NCI-H526 (cell line): ENCODE measurements around the gene MRPS10.
"Not testable (repeated sequence)": the region's sequence is repeated elsewhere in the genome, so short reads cannot be mapped to it uniquely, and the experiment has no call there.

ENCODE experiments used
- DNase-seq, 2 experiments: peaks; one replicate each; lab custom pipeline; 2025; lab: John Stamatoyannopoulos, UW

MRPS10 gene

DNA sequence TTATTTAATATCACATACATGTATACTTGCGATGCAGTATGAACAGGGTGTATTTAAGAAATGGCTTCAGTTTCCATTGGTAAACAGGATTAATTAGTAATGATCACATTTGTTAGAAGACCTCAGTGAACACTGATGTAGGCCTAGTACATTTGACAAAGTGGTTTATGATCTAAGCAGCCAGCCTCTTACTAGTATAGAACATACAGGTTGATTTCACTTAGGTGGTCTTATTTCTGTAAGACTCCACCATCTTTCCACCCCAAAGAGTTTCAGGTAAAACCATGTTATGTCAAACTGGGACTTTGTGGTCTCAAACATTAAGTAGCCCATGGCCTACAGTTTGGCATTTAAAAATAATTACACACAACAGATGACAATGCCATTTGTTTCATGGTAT, 20.2 kb upstream of the MRPS10 start:
- no peak for DNase-seq

DNA sequence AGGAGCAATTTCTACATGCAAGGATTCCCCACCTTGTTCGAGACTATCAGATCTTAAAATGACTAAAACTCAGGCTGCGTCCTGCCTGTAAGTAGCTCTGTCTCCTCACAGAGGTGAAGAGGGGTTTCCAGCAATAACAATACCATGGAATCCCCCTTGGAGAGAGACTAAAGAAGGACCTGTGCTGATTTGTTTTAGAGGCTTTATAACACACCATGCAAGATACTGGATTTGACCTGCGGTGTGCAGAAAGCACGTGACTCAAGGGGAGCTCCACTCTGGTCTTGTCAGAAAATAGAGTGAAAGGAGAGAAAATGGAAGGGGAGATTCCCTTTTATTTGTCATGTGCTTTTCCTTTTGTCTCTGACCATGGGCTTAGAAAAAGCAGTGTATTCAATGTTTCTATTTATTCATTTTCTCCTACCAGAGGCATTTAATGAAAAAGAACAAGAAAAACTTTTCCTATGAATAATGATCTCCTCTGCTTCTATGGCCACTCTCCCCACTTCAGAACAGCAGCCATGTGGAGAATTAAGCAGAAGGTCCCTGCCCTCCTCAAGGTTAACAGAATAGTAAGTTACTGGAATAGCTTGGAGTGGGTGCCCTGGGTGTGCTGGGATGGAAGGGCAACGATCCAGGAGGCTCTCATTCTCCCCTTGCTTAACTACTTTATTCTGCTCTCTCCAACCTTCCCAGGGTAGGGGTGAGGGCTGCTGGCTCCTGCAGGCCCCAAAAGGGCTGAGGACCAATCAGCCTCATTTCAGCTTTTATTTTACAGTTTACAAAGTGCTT, 19.2 kb upstream of the MRPS10 start:
- no peak for DNase-seq

DNA sequence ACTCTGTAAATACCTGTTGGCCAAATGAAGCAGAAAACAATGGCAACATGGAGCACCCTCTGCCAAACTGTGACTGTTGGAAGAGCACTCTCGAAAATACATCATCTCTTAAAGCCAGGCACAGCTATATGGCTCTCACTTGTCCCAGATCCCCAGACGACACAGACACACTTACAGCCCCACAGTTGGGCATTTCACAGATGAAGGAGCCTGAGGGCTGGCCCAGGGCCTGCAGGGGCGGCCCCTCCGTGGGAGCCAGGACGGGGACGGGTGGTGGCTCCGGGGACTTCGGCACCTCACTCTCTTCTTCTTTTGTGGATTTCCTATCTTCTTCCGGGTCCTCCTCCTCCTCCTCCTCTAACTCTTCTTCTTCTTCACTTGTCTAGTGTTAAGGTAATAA, 18.4 kb upstream of the MRPS10 start:
- DNase-seq: no peak

DNA sequence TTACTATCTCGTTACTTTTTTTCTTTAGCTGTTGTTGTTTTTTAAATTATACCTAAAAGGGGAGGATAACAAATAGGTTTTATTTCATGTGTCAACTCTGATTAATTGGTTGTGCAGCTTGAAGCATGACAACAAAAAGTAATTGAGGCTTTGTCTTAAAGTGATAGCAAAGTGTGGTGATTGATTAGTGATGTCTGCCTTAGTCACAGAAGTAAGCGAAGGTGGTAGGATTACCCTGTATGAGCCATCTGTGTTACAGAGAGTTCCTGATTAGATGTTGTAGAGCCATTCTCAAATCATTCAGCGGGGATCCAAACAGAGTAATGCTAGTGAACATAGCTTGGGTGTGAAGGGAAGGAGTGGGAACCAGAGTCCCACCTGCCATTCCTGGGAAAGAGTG, 14.4 kb upstream of the MRPS10 start:
- DNase-seq: no peak

DNA sequence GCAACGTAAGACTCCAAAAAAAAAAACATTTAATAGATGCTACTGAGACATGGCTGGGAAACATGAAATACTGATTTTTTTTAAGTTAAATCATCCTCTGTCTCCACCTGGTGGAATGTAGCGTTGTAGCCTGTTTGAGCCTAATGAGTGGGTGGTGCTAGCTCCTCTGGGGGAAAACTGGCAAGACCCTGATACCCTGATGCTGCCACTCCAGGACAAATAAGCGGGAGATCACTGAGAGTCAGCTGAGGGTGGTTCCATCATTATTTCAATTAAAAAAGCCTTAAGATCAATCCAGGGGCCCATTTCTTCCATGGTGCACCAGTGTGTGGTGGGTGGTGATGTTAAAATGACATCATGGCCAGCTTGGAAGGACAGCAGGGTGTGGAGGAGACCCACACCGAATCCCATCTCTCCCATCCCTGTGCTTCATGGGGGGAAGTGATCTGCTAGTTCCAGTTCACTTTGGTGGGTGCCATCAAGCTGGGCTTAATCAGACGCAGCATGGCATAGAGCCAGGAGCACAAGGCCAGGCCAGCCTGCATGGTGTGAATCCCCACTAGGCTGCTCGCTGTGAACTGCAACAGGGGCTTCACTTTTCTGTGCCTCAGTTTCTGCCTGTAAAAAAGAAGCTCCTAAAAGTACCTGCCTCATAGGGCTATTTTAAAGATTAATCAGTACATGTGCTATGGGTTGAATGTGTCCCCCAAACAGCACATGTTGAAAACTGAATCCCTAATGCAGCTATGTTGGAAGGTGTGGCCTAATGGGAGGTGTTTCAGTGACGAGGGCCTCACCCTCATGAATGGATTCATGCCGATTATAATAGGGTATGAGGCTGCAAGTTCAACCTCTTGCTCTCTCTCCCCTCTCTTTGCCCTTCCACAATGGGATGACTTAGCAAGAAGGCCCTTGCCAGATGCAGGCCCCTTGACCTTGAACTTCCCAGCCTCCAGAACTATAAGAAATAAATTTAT, 13.0 kb upstream of the MRPS10 start:
- DNase-seq: peak; percentile 2 to 17

DNA sequence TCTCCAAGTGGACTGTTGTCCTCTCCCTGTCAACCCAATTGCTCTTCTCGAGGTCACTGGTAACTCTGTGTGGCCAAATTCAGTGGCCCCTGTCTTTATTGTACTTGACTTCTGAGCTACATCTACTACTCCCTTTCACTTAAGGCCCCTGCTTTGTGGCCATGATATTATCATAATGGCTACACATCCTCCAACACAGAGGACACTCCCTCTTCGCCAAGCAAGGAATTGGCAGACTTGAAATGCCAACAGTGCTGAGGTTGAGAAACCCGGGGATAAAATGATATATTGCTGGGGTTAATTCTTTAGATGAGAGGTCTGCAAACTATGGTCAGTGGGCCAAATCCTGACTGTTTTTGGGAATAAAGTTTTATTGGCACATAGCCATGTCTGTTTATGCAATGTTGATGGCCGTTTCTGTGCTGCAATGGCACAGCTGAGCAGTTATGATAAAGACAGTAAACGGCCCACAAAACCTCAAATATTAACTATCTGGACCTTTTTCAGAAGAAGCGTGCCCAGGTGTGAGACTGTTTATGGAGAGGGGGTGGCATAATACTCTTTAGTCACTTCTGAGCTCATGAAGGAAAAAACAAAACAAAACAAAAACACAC, 12.0 kb upstream of the MRPS10 start:
- DNase-seq: no peak

DNA sequence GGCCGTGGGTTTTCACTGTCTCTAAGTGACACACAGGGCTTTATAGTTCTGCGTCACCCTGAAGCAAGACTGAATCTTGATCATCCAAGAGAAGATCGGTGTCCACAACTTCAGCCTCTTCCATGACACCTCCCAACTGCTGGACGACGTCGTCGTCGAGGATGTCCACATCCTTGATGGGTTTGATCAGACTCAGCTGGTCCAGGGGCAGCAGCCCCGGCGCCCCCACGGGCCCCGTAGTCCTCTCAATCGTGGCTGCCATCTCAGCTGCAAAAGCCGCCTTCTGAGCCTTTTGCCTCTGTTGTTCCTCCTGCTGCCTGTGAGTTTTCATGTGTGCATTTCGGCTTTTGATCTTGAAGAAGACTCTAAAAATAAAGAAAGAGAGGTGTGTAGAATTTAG, 10.6 kb upstream of the MRPS10 start:
- DNase-seq: no peak

DNA sequence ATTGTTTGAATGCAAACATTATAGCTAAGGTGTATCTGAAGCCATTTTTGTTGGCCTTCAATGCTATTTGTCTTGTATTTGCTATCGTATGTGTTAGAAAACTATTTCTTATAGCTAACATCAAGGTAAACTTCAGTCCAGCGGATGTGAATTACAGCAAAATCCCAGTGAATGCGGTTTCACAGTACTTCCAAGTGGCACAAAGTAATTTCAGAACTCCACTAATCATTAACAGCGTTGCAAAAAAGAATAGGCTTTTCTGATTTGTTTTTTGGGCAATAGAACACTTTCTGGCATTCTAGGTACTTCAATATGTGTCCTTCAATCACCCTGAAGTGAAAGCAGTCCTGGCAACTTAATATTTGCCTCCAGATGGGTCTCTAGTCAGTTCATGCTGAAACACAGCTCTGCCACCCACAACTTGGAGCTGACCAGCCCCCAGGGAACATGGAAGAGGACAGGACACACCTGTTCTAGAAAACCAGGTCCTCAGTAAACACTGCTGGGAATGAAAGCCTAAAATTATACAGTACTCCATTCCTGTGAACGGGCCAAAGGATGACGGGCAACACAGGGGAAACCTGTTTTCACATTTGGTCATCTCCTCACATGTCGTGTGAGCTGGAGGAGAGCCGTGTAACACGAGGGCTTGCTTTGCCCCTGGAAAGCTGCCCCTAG, 9.7 kb upstream of the MRPS10 start:
- no peak for DNase-seq

DNA sequence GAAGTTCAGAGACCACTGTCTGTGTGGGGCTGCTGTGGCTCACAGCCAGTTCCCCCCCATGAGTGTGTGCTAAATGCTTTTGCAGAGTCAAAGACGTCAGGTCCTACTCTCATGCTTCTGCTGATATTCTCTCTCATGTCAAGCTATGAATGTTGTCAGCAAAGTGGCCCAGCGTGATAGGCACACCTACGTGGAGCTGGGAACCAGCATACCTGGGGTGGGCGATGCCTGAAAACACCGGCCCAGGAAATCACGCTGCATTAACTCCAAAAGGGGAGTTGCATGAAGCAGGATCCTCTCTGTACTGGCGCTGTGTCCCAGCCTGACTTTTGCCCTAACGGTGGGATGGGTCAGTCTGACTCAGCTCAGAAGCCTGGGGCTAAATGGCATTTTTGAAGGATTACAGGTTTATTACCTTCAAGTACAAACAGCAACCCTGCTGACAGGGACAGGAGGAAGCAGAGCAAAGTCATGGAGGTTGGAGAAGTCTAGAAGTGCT, 9.0 kb upstream of the MRPS10 start:
- no peak for DNase-seq

DNA sequence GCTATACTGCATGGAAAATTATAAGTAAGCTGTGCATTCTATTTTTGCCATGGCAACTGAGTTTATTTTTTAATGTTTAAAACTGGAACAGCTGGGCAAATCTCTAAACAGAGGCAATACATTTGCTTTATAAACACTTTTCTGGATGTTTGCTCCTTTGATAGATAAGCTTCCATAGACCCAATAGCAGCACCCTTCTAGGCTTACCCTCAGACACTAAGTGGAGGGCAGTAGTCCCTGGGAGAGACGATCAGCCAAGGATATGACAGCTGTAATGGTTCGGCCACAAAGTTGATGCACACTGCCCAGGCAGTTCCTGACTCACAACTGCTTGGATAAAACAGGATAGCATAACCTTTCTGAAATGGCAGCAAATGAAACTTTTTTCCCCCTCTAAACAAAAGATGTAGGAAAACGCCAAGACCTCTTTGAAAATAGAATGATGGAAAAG, 8.5 kb upstream of the MRPS10 start:
- DNase-seq: no peak

DNA sequence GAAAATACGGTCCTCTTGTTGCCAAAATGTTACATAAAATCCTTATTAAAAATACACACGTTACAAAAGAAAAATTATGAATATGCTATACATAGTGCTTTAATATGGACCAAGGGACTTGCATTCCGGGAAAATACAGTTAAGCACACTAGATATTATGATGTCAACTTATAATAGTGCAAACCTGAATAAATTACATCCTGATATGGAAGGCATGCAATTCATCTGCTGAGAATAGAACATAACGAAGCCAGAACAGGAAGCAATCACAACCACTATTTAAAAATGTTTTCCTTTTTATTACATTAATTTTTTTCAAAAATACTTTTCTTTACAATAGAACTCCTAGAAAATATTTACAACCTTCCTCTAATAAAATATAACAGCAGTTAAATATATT, 7.8 kb upstream of the MRPS10 start:
- DNase-seq: no peak

DNA sequence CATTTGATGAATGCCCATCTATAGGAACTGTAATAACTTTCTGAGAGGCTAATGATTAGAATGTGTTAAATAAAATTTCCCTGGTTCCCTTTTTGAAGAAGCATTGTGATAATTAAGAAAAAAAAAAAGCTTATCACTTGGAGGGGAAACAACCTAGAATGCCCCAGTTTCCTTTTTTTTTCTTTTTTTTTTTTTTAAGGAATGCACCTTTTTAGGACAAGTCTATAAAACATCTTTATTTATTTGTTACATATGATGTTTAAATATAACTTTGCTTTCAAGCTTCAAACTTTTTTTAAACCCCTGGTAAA, 7.3 kb upstream of the MRPS10 start:
- no peak for DNase-seq

DNA sequence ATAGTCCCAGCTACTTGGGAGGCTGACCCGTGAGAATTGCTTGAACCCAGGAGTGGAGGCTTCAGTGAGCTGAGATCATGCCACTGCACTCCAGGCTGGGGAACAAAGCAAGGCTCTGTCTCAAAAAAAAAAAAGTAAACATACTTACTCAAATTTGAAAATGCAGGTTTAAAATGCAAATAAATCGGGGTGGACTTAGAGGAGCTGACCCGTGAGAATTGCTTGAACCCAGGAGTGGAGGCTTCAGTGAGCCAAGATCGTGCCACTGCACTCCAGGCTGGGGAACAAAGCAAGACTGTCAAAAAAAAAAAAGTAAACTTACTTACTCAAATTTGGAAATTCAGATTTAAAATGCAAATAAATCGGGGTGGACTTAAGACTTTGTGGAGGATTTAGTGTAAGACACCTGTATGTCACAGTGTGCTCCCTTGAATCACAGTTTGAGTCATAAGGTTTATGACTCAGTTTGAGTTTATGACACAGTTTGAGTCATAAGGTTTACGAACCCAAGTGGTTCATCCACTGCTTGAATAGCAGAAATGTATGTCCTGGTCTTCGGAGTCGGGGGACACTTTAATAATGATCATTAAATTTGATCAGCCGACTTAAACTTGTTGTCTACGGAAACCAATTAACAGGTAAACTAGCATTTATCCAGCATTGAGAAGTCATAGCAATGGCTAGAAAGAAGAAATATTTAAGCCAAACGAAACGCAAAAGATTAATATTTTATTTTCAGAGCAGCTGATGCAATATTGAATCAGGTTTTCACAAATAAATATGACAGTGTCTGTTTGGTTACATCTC, 6.8 kb upstream of the MRPS10 start:
- DNase-seq: peak; percentile 26 to 52

DNA sequence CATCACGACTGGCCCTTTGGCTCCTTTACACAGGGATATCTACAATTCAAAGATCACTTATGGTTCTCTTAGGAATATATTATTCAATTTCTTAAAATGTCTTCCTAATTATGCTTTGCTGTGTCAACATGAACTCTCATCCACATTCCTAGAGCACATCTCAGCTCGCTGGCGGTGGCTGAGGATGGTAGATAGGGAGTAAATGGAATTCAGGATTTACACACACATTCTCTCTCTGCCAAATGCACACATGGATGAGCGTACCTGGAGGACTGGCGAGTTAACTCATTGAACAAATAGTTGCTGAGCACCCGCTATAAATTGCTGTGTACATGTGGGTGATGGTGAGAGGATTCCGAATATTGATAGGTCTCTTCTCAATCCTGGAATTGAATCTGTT, 4.8 kb upstream of the MRPS10 start:
- DNase-seq: no peak

DNA sequence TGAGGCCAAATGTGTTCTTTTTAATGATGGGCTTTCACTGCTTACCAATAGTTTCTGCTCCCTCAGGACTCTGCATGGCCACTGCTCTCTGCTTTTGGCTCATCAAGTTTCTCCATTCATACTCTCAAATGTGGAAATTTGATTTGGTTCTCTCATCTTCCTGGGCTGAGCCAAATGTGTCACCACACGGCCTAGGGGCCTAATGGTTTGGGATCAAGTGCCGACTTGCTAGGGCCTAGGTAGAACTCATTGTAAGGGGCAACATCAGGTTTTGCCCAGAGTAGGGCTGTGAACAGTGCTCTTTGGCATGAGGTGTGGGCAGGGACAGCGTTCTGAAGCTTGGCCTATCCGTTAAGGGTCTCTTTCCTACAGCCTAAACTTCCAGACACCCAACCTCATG, 3.9 kb upstream of the MRPS10 start:
- DNase-seq: no peak

DNA sequence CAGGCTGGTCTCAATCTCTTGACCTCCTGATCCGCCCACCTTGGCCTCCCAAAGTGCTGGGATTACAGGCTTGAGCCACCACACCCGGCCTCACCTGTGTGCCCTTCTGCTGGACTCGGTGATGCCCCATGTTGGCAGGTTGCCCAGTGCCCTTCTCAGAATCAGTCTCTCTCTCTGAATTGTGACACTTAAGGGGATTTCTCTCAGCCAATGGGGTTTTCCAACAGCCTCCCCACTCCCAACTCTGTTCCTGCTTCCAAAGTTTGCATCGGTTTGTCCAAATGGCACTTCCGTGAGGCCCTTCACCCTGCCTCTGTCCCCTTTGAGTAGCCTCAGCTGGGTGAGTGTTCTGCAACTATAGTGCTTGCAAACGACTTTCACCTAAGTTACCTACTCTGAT, 3.1 kb upstream of the MRPS10 start:
- DNase-seq: no peak

DNA sequence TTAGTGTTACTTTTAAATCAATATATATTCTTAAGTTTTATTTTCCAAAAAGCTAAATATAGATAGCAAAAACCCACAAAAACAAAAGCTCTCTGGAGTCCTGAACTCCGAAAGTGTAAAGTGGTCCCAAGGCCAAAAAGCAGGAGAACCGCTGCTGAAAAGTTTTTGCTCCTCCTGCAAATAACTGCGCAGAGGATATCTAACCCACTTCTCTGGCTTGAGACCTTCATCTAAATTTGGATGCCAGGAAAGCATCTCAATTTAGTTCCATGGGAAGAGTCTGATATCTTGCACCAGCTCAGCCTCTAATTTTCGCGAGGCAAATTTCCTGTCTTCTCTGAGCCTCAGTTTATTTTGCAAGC, 523 bp downstream of the MRPS10 start:
- DNase-seq: peak in 1 of 2 experiments; percentile 9

DNA sequence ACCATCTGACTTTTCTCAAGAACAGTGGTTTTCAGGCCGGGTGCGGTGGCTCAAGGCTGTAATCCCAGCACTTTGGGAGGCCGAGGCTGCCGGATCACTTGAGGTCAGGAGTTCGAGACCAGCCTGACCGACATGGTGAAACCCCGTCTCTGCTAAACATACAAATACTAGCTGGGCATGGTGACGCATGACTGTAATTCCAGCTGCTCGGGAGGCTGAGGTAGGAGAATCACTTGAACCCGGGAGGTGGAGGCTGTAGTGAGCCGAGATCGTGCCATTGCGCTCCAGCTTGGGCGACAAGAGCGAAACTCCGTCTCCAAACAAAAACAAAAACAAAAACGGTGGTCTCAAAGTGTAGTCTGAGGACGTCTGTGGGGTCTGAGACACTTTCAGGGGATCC, 1.2 kb downstream of the MRPS10 start:
- DNase-seq: not testable (repeated sequence)

DNA sequence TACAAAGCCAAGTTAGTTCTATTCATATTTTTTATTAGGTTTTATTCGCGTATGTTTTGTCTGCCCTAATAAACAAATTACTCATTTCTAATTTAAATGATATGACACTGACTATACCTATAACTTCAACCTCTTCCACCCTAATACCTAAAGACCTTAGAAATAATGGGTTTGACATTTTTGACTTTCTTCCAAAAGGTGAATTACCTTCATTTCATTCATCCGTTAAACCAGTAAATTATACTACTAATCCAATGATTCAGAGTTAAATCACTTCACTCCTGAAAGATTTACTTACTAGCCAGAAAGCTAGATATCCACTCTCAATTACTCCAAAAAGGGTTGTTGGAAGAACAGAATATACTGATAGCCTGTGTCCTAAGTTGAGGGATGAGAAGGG, 5.2 kb downstream of the MRPS10 start:
- DNase-seq: no peak

DNA sequence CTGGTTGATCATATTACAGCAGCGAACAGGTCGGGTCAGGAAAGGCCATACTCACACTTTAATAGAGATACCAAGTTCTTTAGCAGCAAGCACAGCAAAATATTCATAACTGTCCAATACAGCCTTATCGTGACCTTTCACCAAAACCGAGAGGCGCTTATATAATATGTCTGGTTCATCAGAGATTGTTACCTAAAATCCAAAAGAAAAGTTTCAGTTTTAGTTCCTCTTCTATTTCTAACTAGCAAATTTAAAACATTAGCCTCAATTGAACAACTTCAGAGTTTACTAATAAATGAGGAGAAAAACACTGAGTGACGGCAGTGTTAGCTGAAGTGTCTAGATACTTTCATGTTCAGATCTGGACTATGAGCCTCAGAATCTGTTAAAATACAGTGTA, 5.9 kb downstream of the MRPS10 start:
- DNase-seq: no peak

DNA sequence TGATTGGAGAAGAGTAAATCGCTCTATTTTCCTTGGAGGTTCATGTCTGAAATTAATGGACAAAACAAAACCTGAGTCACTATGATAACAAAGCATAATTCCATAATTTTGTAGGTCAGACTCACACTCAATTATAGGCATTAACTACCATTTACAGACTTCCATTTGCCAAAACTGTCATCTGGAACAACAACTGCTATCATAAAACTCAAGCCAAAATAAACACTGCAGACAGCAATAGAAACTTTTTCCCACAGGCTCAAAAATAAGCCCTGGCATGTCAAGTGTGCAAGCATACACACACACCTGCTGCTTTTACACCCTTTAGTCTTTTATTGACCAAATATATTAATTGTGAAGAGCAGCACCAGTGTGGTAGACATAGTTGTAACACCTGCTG, 7.1 kb downstream of the MRPS10 start:
- no peak for DNase-seq
